Measurements from ENCODE around the gene GPATCH1. TPM values are rescaled to one million over a fixed set of nuclear protein-coding genes. Genes with fewer than 3 reads are reported as not detected.

The GPATCH1 gene
- total and polyA plus RNA-seq, 9 of the 15 experiments (the other 6 are each of a cell fraction or from before 2014, with no cell fraction given) = 3.7 to 9.7 (median 7.7) TPM

DNA sequence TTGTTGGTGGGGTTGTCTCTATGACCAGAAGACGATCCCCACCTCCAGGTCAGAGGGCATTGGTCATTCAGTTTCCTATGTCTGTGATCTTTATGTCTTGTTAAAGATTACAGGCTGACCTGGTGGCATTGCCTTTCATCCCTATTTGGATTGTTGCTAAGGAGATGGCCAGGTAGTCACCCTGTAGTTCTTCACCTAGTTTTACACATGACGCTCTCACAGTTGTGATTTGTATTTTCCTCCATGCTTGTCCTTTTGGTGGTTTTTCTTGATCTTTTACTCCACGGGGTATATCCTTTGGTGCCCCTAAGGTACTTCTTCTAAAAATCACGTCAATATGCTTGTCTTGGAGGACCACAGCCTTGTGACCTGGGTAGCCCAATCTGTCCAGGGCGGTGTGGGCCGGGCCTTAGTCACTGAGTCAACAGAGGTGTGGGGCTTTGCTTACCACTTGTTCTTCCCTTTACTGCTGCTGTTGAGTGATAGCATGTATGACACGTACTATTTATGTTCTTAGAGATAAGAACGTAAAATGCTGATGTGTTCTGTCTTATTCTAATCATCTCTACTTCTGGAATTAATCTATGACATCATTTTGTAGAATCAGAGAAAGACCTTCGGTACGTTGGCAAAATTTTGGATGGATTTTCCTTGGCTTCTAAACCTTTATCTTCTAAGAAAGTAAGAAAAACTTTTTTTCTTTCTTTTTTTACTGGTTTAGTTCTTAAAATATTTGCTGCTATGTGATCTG, 20.1 kb downstream of the GPATCH1 start (continued):
- TF ChIP-seq, protein P1, sequence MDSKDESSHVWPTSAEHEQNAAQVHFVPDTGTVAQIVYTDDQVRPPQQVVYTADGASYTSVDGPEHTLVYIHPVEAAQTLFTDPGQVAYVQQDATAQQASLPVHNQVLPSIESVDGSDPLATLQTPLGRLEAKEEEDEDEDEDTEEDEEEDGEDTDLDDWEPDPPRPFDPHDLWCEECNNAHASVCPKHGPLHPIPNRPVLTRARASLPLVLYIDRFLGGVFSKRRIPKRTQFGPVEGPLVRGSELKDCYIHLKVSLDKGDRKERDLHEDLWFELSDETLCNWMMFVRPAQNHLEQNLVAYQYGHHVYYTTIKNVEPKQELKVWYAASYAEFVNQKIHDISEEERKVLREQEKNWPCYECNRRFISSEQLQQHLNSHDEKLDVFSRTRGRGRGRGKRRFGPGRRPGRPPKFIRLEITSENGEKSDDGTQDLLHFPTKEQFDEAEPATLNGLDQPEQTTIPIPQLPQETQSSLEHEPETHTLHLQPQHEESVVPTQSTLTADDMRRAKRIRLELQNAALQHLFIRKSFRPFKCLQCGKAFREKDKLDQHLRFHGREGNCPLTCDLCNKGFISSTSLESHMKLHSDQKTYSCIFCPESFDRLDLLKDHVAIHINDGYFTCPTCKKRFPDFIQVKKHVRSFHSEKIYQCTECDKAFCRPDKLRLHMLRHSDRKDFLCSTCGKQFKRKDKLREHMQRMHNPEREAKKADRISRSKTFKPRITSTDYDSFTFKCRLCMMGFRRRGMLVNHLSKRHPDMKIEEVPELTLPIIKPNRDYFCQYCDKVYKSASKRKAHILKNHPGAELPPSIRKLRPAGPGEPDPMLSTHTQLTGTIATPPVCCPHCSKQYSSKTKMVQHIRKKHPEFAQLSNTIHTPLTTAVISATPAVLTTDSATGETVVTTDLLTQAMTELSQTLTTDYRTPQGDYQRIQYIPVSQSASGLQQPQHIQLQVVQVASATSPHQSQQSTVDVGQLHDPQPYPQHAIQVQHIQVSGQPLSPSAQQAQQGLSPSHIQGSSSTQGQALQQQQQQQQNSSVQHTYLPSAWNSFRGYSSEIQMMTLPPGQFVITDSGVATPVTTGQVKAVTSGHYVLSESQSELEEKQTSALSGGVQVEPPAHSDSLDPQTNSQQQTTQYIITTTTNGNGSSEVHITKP (IDR thresholded peaks at IDR 0.05; ENCODE audit: partially characterized antibody) = no peak
- 0 out of 2 replicates have a peak, but pooled peaks have one; percentile 19 for TF ChIP-seq DMBX1 (CRISPR knock-in tag; IDR thresholded peaks at IDR 0.05; ENCODE audit: borderline replicate concordance)
- no peak for TF ChIP-seq XRCC5 (IDR thresholded peaks at IDR 0.05; ENCODE audit: low read depth, low read length)
- TF ChIP-seq, protein P2, sequence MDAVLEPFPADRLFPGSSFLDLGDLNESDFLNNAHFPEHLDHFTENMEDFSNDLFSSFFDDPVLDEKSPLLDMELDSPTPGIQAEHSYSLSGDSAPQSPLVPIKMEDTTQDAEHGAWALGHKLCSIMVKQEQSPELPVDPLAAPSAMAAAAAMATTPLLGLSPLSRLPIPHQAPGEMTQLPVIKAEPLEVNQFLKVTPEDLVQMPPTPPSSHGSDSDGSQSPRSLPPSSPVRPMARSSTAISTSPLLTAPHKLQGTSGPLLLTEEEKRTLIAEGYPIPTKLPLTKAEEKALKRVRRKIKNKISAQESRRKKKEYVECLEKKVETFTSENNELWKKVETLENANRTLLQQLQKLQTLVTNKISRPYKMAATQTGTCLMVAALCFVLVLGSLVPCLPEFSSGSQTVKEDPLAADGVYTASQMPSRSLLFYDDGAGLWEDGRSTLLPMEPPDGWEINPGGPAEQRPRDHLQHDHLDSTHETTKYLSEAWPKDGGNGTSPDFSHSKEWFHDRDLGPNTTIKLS (IDR thresholded peaks at IDR 0.05; ENCODE audit: borderline replicate concordance, low read depth) = no peak
- no peak for TF ChIP-seq RFX7 (CRISPR knock-in tag; IDR thresholded peaks at IDR 0.05)
- TF ChIP-seq, protein P3, sequence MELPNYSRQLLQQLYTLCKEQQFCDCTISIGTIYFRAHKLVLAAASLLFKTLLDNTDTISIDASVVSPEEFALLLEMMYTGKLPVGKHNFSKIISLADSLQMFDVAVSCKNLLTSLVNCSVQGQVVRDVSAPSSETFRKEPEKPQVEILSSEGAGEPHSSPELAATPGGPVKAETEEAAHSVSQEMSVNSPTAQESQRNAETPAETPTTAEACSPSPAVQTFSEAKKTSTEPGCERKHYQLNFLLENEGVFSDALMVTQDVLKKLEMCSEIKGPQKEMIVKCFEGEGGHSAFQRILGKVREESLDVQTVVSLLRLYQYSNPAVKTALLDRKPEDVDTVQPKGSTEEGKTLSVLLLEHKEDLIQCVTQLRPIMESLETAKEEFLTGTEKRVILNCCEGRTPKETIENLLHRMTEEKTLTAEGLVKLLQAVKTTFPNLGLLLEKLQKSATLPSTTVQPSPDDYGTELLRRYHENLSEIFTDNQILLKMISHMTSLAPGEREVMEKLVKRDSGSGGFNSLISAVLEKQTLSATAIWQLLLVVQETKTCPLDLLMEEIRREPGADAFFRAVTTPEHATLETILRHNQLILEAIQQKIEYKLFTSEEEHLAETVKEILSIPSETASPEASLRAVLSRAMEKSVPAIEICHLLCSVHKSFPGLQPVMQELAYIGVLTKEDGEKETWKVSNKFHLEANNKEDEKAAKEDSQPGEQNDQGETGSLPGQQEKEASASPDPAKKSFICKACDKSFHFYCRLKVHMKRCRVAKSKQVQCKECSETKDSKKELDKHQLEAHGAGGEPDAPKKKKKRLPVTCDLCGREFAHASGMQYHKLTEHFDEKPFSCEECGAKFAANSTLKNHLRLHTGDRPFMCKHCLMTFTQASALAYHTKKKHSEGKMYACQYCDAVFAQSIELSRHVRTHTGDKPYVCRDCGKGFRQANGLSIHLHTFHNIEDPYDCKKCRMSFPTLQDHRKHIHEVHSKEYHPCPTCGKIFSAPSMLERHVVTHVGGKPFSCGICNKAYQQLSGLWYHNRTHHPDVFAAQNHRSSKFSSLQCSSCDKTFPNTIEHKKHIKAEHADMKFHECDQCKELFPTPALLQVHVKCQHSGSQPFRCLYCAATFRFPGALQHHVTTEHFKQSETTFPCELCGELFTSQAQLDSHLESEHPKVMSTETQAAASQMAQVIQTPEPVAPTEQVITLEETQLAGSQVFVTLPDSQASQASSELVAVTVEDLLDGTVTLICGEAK (IDR thresholded peaks at IDR 0.05) = no peak
- TF ChIP-seq, protein P3 (CRISPR knock-in tag; IDR thresholded peaks at IDR 0.05) = no peak
- TF ChIP-seq CBFA2T3 (IDR thresholded peaks at IDR 0.05) = peak; percentile 95
- no peak for TF ChIP-seq MCM3 (IDR thresholded peaks at IDR 0.05)
- TF ChIP-seq, protein P4, sequence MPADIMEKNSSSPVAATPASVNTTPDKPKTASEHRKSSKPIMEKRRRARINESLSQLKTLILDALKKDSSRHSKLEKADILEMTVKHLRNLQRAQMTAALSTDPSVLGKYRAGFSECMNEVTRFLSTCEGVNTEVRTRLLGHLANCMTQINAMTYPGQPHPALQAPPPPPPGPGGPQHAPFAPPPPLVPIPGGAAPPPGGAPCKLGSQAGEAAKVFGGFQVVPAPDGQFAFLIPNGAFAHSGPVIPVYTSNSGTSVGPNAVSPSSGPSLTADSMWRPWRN (IDR thresholded peaks at IDR 0.05; ENCODE audit: low read depth) = peak; percentile 88
- no peak for TF ChIP-seq GABPB1 (CRISPR knock-in tag; IDR thresholded peaks at IDR 0.05)
- no peak for TF ChIP-seq ETV5 (CRISPR knock-in tag; IDR thresholded peaks at IDR 0.05; ENCODE audit: low read depth)

Measured in K562 (cell line).